Measurements from ENCODE around the gene ZBTB21.

The ZBTB21 gene

GRCh38 chr21:42037516-42037915 is 27.4 kb upstream of the ZBTB21 start:
- no peak for TF ChIP-seq CTCF (IDR thresholded peaks at IDR 0.05; ENCODE audit: control insufficient read depth, insufficient read depth, low read depth, low read length, missing control alignments)
- no peak overlapping the region for H3K4me3 ChIP-seq (ENCODE audit: control insufficient read depth, low read depth, low read length)
- no peak for DNase-seq (ENCODE audit: low read depth)

GRCh38 chr21:42036313-42036712 is 26.2 kb upstream of the ZBTB21 start:
- no peak for TF ChIP-seq CTCF (IDR thresholded peaks at IDR 0.05; ENCODE audit: control insufficient read depth, insufficient read depth, low read depth, low read length, missing control alignments)
- no peak overlapping the region for H3K4me3 ChIP-seq (ENCODE audit: control insufficient read depth, low read depth, low read length)
- DNase-seq (ENCODE audit: low read depth): no peak

- no peak overlapping the region for H3K4me3 ChIP-seq (ENCODE audit: control insufficient read depth, low read depth, low read length)
- no peak for TF ChIP-seq CTCF (IDR thresholded peaks at IDR 0.05; ENCODE audit: control insufficient read depth, insufficient read depth, low read depth, low read length, missing control alignments)
- DNase-seq (ENCODE audit: low read depth): no peak
Observed at GRCh38 chr21:42032968-42033367, 22.8 kb upstream of the ZBTB21 start.

GRCh38 chr21:42032266-42032665 is 22.1 kb upstream of the ZBTB21 start:
- DNase-seq (ENCODE audit: low read depth): no peak
- no peak overlapping the region for H3K4me3 ChIP-seq (ENCODE audit: control insufficient read depth, low read depth, low read length)
- no peak for TF ChIP-seq CTCF (IDR thresholded peaks at IDR 0.05; ENCODE audit: control insufficient read depth, insufficient read depth, low read depth, low read length, missing control alignments)

GRCh38 chr21:42031816-42032215 is 21.7 kb upstream of the ZBTB21 start:
- DNase-seq (ENCODE audit: low read depth): no peak
- no peak for TF ChIP-seq CTCF (IDR thresholded peaks at IDR 0.05; ENCODE audit: control insufficient read depth, insufficient read depth, low read depth, low read length, missing control alignments)
- no peak overlapping the region for H3K4me3 ChIP-seq (ENCODE audit: control insufficient read depth, low read depth, low read length)

- no peak for TF ChIP-seq CTCF (IDR thresholded peaks at IDR 0.05; ENCODE audit: control insufficient read depth, insufficient read depth, low read depth, low read length, missing control alignments)
- no peak overlapping the region for H3K4me3 ChIP-seq (ENCODE audit: control insufficient read depth, low read depth, low read length)
- no peak for DNase-seq (ENCODE audit: low read depth)
Observed at GRCh38 chr21:42031241-42031640, 21.1 kb upstream of the ZBTB21 start.

GRCh38 chr21:42030311-42030710 is 20.2 kb upstream of the ZBTB21 start:
- DNase-seq (ENCODE audit: low read depth): no peak
- TF ChIP-seq CTCF (IDR thresholded peaks at IDR 0.05; ENCODE audit: control insufficient read depth, insufficient read depth, low read depth, low read length, missing control alignments): no peak
- no peak overlapping the region for H3K4me3 ChIP-seq (ENCODE audit: control insufficient read depth, low read depth, low read length)

Data from AG09309 (cell line).